HepG2 (cell line): ENCODE measurements around the gene PTPN20. TPM values are rescaled to one million over a fixed set of nuclear protein-coding genes. Genes with fewer than 3 reads are reported as not detected.

ENCODE experiments used
- ATAC-seq: fragments of 200-7000 bp; cut with Tn5 transposase; 3 replicates; pipeline ENCODE4 v1.9.1; 2020; ENCODE audit warnings: mild to moderate bottlenecking, moderate library complexity
- BruUV-seq: library from RNA; stranded (reverse); fragments of 400-500 nt; replicated peaks from 2 replicates; lab custom pipeline; 2021; lab: Mats Ljungman, UMichigan
- CTCF ChIA-PET: fragments of 300-600 bp; formaldehyde crosslinking; extraction: SDS; loops from one replicate; lab custom pipeline; 2021; ENCODE audit warnings: low total read pairs, inconsistent platforms, low intra/inter-chr PET ratio; lab: Yijun Ruan, JAX
- POLR2A ChIA-PET: fragments of 350-600 bp; sonication (Branson Sonifier 250); formaldehyde crosslinking; loops from one replicate; lab custom pipeline; 2020; ENCODE audit warnings: antibody characterized with exemption, inconsistent platforms; lab: Yijun Ruan, JAX
- DNase-seq: peaks from one replicate; pipeline ENCODE4 v3.0.0-alpha.2; 2015; ENCODE audit warnings: low spot score
- FAIRE-seq: peaks from 3 replicates; lab custom pipeline; 2011; peaks lifted over from hg19 to GRCh38; lab: Jason Lieb, UNC
- H2AFZ ChIP-seq: one replicate; pipeline ENCODE4 v1.6.1; 2011; ENCODE audit warnings: low read length, inconsistent platforms
- H3K27ac ChIP-seq: fragments of 300-600 bp; 3 replicates; pipeline ENCODE4 v1.8.0; 2011; ENCODE audit warnings: mixed run types, mild to moderate bottlenecking, mixed read lengths, low read length, inconsistent platforms; ENCODE audit not compliant: insufficient read depth; ENCODE audit errors: extremely low read length
- H3K27me3 ChIP-seq, 2 experiments: fragments of 200-600 bp in 1 of 2; 2 replicates in 1 of 2; 3 replicates in 1 of 2; pipeline versions ENCODE4 v1.6.0 to v1.8.0; 2011; ENCODE audit warnings: low read length in 2 of 2, mild to moderate bottlenecking in 2 of 2, moderate library complexity in 2 of 2, inconsistent platforms in 1 of 2; ENCODE audit not compliant: insufficient read depth in 2 of 2, control insufficient read depth in 1 of 2
- H3K36me3 ChIP-seq, 2 experiments: fragments of 200-600 bp in 1 of 2; replicated peaks in 1 of 2; 2 replicates in 1 of 2; 3 replicates in 1 of 2; pipeline versions ENCODE4 v1.5.1 to v1.8.0; 2011; ENCODE audit warnings: low read length in 2 of 2, inconsistent platforms in 1 of 2; ENCODE audit not compliant: insufficient read depth in 2 of 2, control insufficient read depth in 1 of 2
- H3K4me1 ChIP-seq: 2 replicates; pipeline ENCODE4 v1.5.1; 2012; ENCODE audit warnings: low read length, inconsistent platforms; ENCODE audit not compliant: insufficient read depth
- H3K4me2 ChIP-seq: 2 replicates; pipeline ENCODE4 v1.6.0; 2011; ENCODE audit warnings: low read depth, low read length, inconsistent platforms
- H3K4me3 ChIP-seq, 3 experiments: fragments of 200-600 bp in 1 of 3; sonication (generic), shearing (Covaris generic) in 1 of 3; replicated peaks in 1 of 3; 2 replicates each; pipeline ENCODE4 v1.5.1; 2011 to 2016; ENCODE audit warnings: low read length in 3 of 3, inconsistent platforms in 2 of 3, low read depth in 2 of 3, mild to moderate bottlenecking in 2 of 3, control low read depth in 1 of 3, mixed read lengths in 1 of 3; ENCODE audit not compliant: insufficient read depth in 1 of 3
- H3K79me2 ChIP-seq: one replicate; pipeline ENCODE4 v1.6.1; 2011; ENCODE audit warnings: low read length, inconsistent platforms; ENCODE audit not compliant: insufficient read depth
- H3K9ac ChIP-seq: 2 replicates; pipeline ENCODE4 v1.6.0; 2011; ENCODE audit warnings: mild to moderate bottlenecking, low read depth, low read length, inconsistent platforms; ENCODE audit not compliant: insufficient read depth
- H3K9me3 ChIP-seq: 2 replicates; pipeline ENCODE4 v1.5.1; 2012; ENCODE audit warnings: mild to moderate bottlenecking, low read length
- H4K20me1 ChIP-seq: 2 replicates; pipeline ENCODE4 v1.6.0; 2011; ENCODE audit warnings: inconsistent platforms, mild to moderate bottlenecking, low read length, moderate library complexity; ENCODE audit not compliant: insufficient read depth
- FOSL1 ChIP-seq: sonication (generic); formaldehyde crosslinking; IDR thresholded peaks from 2 replicates; pipeline ENCODE4 v1.9.0; 2021; ENCODE audit warnings: missing genetic modification reagents, borderline replicate concordance
- NONO ChIP-seq, 2 experiments: fragments of 450-650 bp in 1 of 2; sonication (generic) in 1 of 2; formaldehyde crosslinking in 1 of 2; IDR thresholded peaks in 1 of 2; conservative IDR thresholded peaks in 1 of 2; 2 replicates each; pipeline versions ENCODE4 v1.6.1 to v1.8.0; 2017 to 2022; ENCODE audit warnings: mild to moderate bottlenecking in 1 of 2, missing genetic modification reagents in 1 of 2, moderate library complexity in 1 of 2
- PAWR ChIP-seq: sonication (generic); formaldehyde crosslinking; IDR thresholded peaks from 2 replicates; pipeline ENCODE4 v1.4.0; 2020; ENCODE audit warnings: missing genetic modification reagents, mild to moderate bottlenecking, borderline replicate concordance
- TBP ChIP-seq: sonication (generic); formaldehyde crosslinking; IDR thresholded peaks from 2 replicates; pipeline ENCODE4 v1.5.0; 2020; ENCODE audit warnings: missing genetic modification reagents
- TFE3 ChIP-seq: IDR thresholded peaks from 2 replicates; pipeline ENCODE4 v1.6.1; 2016
- ZBTB14 ChIP-seq: sonication (generic); formaldehyde crosslinking; IDR thresholded peaks from 2 replicates; pipeline ENCODE4 v1.4.0; 2020; ENCODE audit warnings: missing genetic modification reagents
- ZBTB40 ChIP-seq, 2 experiments: fragments of 450-650 bp in 1 of 2; sonication (generic) in 1 of 2; formaldehyde crosslinking in 1 of 2; IDR thresholded peaks; 2 replicates each; pipeline versions ENCODE4 v1.6.1 to v1.8.0; 2016 to 2022; ENCODE audit warnings: antibody characterized with exemption in 1 of 2, mild to moderate bottlenecking in 1 of 2, missing genetic modification reagents in 1 of 2
- ZFP37 ChIP-seq: sonication (generic); formaldehyde crosslinking; IDR thresholded peaks from 2 replicates; pipeline ENCODE4 v1.4.0; 2020; ENCODE audit warnings: missing genetic modification reagents, borderline replicate concordance
- ZFP82 ChIP-seq: sonication (generic); formaldehyde crosslinking; IDR thresholded peaks from 2 replicates; pipeline ENCODE4 v1.5.1; 2020; ENCODE audit warnings: mild to moderate bottlenecking, missing genetic modification reagents, borderline replicate concordance
- ZNF589 ChIP-seq: sonication (generic); formaldehyde crosslinking; conservative IDR thresholded peaks from 2 replicates; pipeline ENCODE4 v1.8.0; 2022; ENCODE audit warnings: mild to moderate bottlenecking, moderate library complexity, missing genetic modification reagents
- ZNF598 ChIP-seq: sonication (generic); formaldehyde crosslinking; IDR thresholded peaks from 2 replicates; pipeline ENCODE4 v1.5.1; 2020; ENCODE audit warnings: mild to moderate bottlenecking, missing genetic modification reagents, borderline replicate concordance
- ZNF615 ChIP-seq: sonication (generic); formaldehyde crosslinking; IDR thresholded peaks from 2 replicates; pipeline ENCODE4 v1.5.0; 2020; ENCODE audit warnings: mild to moderate bottlenecking, missing genetic modification reagents, borderline replicate concordance
- ZNF766 ChIP-seq: sonication (generic); formaldehyde crosslinking; IDR thresholded peaks from 2 replicates; pipeline ENCODE4 v1.5.0; 2020; ENCODE audit warnings: missing genetic modification reagents, borderline replicate concordance
- WGBS: methylation state at CpG from one replicate; pipeline ENCODE4 v1.1.6; 2017; ENCODE audit warnings: low lambda C conversion rate; 5-methylcytosine and 5-hydroxymethylcytosine counted together
- in situ Hi-C: cut with HindIII; loops from 2 replicates; pipeline ENCODE4 v1.10.0; 2017; ENCODE audit warnings: low pct_unique_long_range_greater_than_20kb; ENCODE audit not compliant: extremely low pct_ligation_motif_present
- intact Hi-C: fragments of 100-400 bp; cut with micrococcal nuclease; formaldehyde crosslinking; loops from one replicate; pipeline ENCODE4 v1.10.0; 2022; ENCODE audit not compliant: unreplicated experiment
- polyA plus RNA-seq, 8 experiments: library from polyadenylated mRNA; depleted of rRNA in 3 of 8; stranded (reverse) in 7 of 8; unstranded in 1 of 8; fragments of >200 nt; fragmentation: Illumina TruSeq in 4 of 8; extraction: Trizol in 4 of 8; gene quantifications; 2 replicates each; pipeline versions ENCODE4 v1.2.1 to v1.2.3, GENCODE V29; 2011 to 2016; ENCODE audit warnings: low read depth in 4 of 8, missing spikeins in 1 of 8, mixed read lengths in 1 of 8; ENCODE audit not compliant: insufficient read depth in 1 of 8
- total RNA-seq, 5 experiments: library from RNA; depleted of rRNA; stranded (reverse); fragments of >200 nt; fragmentation: Illumina TruSeq; extraction: Trizol; gene quantifications; 2 replicates each; pipeline ENCODE4 v1.2.3, GENCODE V29; 2016; ENCODE audit warnings: low read depth in 1 of 5

Gene PTPN20
- total and polyA plus RNA-seq, 2 of the 13 experiments (the other 11 are each of a cell fraction or from before 2014, with no cell fraction given): not detected

- no peak overlapping the region for H3K9ac ChIP-seq
- POLR2A ChIA-PET: no interaction called here
- no peak for FAIRE-seq
- TF ChIP-seq ZFP82 (CRISPR knock-in tag) (no peak), FOSL1 (CRISPR knock-in tag) (no peak), ZNF766 (no peak), NONO (IDR thresholded peaks at IDR 0.05) (no peak), NONO (CRISPR knock-in tag; conservative IDR thresholded peaks at IDR 0.05) (no peak), ZFP37 (CRISPR knock-in tag) (no peak), PAWR (CRISPR knock-in tag) (no peak), TFE3 (CRISPR knock-in tag) (no peak), ZBTB14 (CRISPR knock-in tag) (no peak), ZBTB40 (IDR thresholded peaks at IDR 0.05) (no peak), ZBTB40 (CRISPR knock-in tag; IDR thresholded peaks at IDR 0.05) (no peak), ZNF615 (CRISPR knock-in tag) (no peak), ZNF598 (CRISPR knock-in tag) (no peak), TBP (no peak), ZNF589 (CRISPR knock-in tag) (no peak)
Observed at GRCh38 chr10:46999217-46999616, 88.0 kb downstream of the PTPN20 start.

More at GRCh38 chr10:46999217-46999616, 88.0 kb downstream of the PTPN20 start:
- 6% methylated on average over 3 of the region's 3 CpGs for WGBS
- no peaks in the 10 kb centered on the region for H3K9me3 ChIP-seq
- no peaks in the 10 kb centered on the region for H3K36me3 ChIP-seq
- H2AFZ ChIP-seq: no peak overlapping the region
- no peak overlapping the region for H3K4me2 ChIP-seq
- no peak overlapping the region for H3K4me3 ChIP-seq
- DNase-seq: no peak
- H3K79me2 ChIP-seq: no peaks in the 10 kb centered on the region
- BruUV-seq: no TSS peak
- intact Hi-C loops: no loop called here
- in situ Hi-C loops: no loop called here
- H3K4me1 ChIP-seq: no peaks in the 10 kb centered on the region
- H3K27me3 ChIP-seq: no peaks in the 10 kb centered on the region
- CTCF ChIA-PET: no interaction called here
- no peaks in the 10 kb centered on the region for H4K20me1 ChIP-seq
- no peak overlapping the region for H3K27ac ChIP-seq
- no peak for ATAC-seq
